Measurements from ENCODE around the gene HSCB.

DNA sequence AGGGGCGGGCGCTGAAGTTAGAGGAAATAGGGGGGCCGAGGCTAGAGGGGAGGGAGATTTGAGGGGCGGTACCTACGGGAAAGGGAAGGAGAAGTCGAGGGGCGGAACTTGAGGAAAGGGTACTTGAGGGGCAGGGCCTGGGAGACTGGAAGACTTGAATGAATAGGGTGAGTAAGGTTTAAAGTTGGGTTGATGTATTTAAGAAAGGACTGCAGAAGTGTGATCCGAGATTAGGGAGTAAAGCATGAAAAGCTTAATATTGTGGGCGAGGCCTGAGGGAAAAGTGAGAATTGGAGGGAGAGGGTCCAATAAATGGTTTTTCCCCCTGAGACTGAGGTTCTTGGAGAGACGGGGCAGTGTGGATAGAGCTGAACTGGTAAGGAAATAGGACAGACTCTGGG is 723 bp downstream of the HSCB start:
- TF ChIP-seq POLR2AphosphoS5 (IDR thresholded peaks at IDR 0.05; ENCODE audit: borderline replicate concordance, low read depth, low read length) (no peak), EZH2 (IDR thresholded peaks at IDR 0.05) (no peak)
